RPMI8226 (cell line): ENCODE results near the gene IHH.

ENCODE experiments used
- DNase-seq: peaks from one replicate; pipeline ENCODE4 v3.0.0-alpha.2; 2015

IHH gene

GRCh38 chr2:219073413-219074129 lies 12.8 kb upstream of the IHH start:
- DNase-seq = peak; percentile 33

- DNase-seq = no peak
These were observed 12.1 kb upstream of the IHH start for GRCh38 chr2:219072741-219073250.

- DNase-seq = no peak
These were observed 10.6 kb upstream of the IHH start for GRCh38 chr2:219071131-219071816.

GRCh38 chr2:219065484-219065883 lies 4.8 kb upstream of the IHH start:
- DNase-seq = no peak

GRCh38 chr2:219062081-219062480 lies 1.4 kb upstream of the IHH start:
- DNase-seq = no peak

- no peak for DNase-seq
These were observed 717 bp downstream of the IHH start for GRCh38 chr2:219059725-219060682.

GRCh38 chr2:219059375-219059724 lies 1.4 kb downstream of the IHH start:
- no peak for DNase-seq

GRCh38 chr2:219058541-219059374 lies 2.0 kb downstream of the IHH start:
- no peak for DNase-seq

- peak; percentile 74 for DNase-seq
These were observed 2.8 kb downstream of the IHH start for GRCh38 chr2:219057709-219058540.

GRCh38 chr2:219056896-219057708 lies 3.6 kb downstream of the IHH start:
- DNase-seq = no peak

- DNase-seq = peak; percentile 56
These were observed 4.4 kb downstream of the IHH start for GRCh38 chr2:219056176-219056895.

GRCh38 chr2:219054956-219055903 lies 5.5 kb downstream of the IHH start:
- no peak for DNase-seq

- no peak for DNase-seq
These were observed 11.4 kb downstream of the IHH start for GRCh38 chr2:219049282-219049681.

- DNase-seq = peak; percentile 44
These were observed 14.7 kb downstream of the IHH start for GRCh38 chr2:219045937-219046550.

GRCh38 chr2:219042750-219043149 lies 18.0 kb downstream of the IHH start:
- no peak for DNase-seq

GRCh38 chr2:219042157-219042556 lies 18.6 kb downstream of the IHH start:
- no peak for DNase-seq

- no peak for DNase-seq
These were observed 19.5 kb downstream of the IHH start, which contains the start of gene CFAP65 for GRCh38 chr2:219041252-219041651. Gene CFAP65 (minus strand): TSS chr2:219041516. CDS start chr2:219039048, 2,468 bp downstream.

GRCh38 chr2:219038600-219038999 lies 22.1 kb downstream of the IHH start:
- no peak for DNase-seq
